Parathyroid adenoma (tissue), 2 donors: ENCODE data around the gene ZNF438.

Experiments
- H2AFZ ChIP-seq: fragments of 300-600 bp; sonication (generic); one replicate; pipeline ENCODE4 v1.7.0; 2017; ENCODE audit warnings: antibody characterized with exemption, mild to moderate bottlenecking
- H3K27ac ChIP-seq: fragments of 300-600 bp; sonication (generic); one replicate; pipeline ENCODE4 v1.7.0; 2017
- H3K27me3 ChIP-seq: fragments of 300-600 bp; sonication (generic); one replicate; pipeline ENCODE4 v1.7.0; 2017; ENCODE audit warnings: low read length; ENCODE audit not compliant: control insufficient read depth, insufficient read depth
- H3K36me3 ChIP-seq: fragments of 300-600 bp; sonication (generic); one replicate; pipeline ENCODE4 v1.7.0; 2017; ENCODE audit warnings: low read length; ENCODE audit not compliant: control insufficient read depth, insufficient read depth
- H3K4me1 ChIP-seq: fragments of 300-600 bp; sonication (generic); one replicate; pipeline ENCODE4 v1.7.0; 2017; ENCODE audit warnings: control low read depth
- H3K4me2 ChIP-seq: fragments of 300-600 bp; sonication (generic); one replicate; pipeline ENCODE4 v1.7.0; 2017; ENCODE audit warnings: low read length
- H3K4me3 ChIP-seq: fragments of 300-600 bp; sonication (generic); one replicate; pipeline ENCODE4 v1.7.0; 2017; ENCODE audit warnings: low read depth, low read length
- H3K79me2 ChIP-seq: fragments of 300-600 bp; sonication (generic); one replicate; pipeline ENCODE4 v1.7.0; 2017; ENCODE audit warnings: control low read depth
- H3K9ac ChIP-seq: fragments of 300-600 bp; sonication (generic); one replicate; pipeline ENCODE4 v1.7.0; 2017; ENCODE audit warnings: mild to moderate bottlenecking
- H3K9me3 ChIP-seq: fragments of 300-600 bp; sonication (generic); one replicate; pipeline ENCODE4 v1.7.0; 2017; ENCODE audit warnings: low read length; ENCODE audit not compliant: control insufficient read depth
- TF ChIP-seq, protein P1 (sequence below): fragments of 300-600 bp; sonication (generic); IDR thresholded peaks from one replicate; pipeline ENCODE4 v1.7.0; 2017; ENCODE audit warnings: antibody characterized with exemption, mild to moderate bottlenecking
- donor health status: primary hyperparathyroidism.

The ZNF438 gene

GRCh38 chr10:30857803-30858202 is 173.9 kb downstream of the ZNF438 start:
- Histone ChIP-seq H3K4me2 (no peak overlapping the region), H3K9me3 (no peaks in the 10 kb centered on the region), H3K27me3 (no peaks in the 10 kb centered on the region), H3K9ac (no peak overlapping the region), H3K27ac (no peak overlapping the region), H2AFZ (no peak overlapping the region), H3K36me3 (no peaks in the 10 kb centered on the region), H3K79me2 (no peaks in the 10 kb centered on the region), H3K4me3 (no peak overlapping the region), H3K4me1 (no peaks in the 10 kb centered on the region)
- TF ChIP-seq, protein P1, sequence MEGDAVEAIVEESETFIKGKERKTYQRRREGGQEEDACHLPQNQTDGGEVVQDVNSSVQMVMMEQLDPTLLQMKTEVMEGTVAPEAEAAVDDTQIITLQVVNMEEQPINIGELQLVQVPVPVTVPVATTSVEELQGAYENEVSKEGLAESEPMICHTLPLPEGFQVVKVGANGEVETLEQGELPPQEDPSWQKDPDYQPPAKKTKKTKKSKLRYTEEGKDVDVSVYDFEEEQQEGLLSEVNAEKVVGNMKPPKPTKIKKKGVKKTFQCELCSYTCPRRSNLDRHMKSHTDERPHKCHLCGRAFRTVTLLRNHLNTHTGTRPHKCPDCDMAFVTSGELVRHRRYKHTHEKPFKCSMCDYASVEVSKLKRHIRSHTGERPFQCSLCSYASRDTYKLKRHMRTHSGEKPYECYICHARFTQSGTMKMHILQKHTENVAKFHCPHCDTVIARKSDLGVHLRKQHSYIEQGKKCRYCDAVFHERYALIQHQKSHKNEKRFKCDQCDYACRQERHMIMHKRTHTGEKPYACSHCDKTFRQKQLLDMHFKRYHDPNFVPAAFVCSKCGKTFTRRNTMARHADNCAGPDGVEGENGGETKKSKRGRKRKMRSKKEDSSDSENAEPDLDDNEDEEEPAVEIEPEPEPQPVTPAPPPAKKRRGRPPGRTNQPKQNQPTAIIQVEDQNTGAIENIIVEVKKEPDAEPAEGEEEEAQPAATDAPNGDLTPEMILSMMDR, result no peak

DNA sequence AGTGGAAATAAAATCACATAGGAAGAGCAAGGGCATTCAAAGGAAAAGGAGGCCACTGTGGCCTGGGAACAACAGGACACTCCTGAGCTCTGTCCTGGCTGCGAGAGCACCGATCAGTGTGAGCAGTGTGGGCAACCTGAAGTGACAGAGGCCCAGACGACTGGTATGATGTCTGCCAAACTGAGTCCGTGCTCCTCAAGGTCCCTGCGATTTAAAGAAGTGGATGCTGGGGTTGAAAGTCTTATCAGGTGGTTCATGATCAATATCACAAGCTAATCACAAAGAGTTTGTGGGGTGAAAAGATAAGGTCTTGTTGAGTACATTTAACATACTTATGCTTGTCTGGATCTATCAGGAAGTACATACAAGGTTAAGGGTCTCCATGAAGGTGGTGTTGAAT is 176.5 kb downstream of the ZNF438 start:
- Histone ChIP-seq H2AFZ (no peak overlapping the region), H3K27ac (no peak overlapping the region), H3K4me1 (peaks cover 3% of the 10 kb centered on the region), H3K9ac (no peak overlapping the region), H3K4me3 (no peak overlapping the region), H3K4me2 (no peak overlapping the region), H3K9me3 (no peaks in the 10 kb centered on the region), H3K27me3 (no peaks in the 10 kb centered on the region), H3K36me3 (no peaks in the 10 kb centered on the region), H3K79me2 (no peaks in the 10 kb centered on the region)
- TF ChIP-seq, protein P1, result no peak

GRCh38 chr10:30854656-30855055 is 177.0 kb downstream of the ZNF438 start:
- H3K9me3 ChIP-seq, result no peaks in the 10 kb centered on the region
- no peak overlapping the region for H3K9ac ChIP-seq
- H3K27ac ChIP-seq, result no peak overlapping the region
- TF ChIP-seq, protein P1, result no peak
- no peak overlapping the region for H3K4me3 ChIP-seq
- H3K4me1 ChIP-seq, result peaks cover 3% of the 10 kb centered on the region
- no peaks in the 10 kb centered on the region for H3K27me3 ChIP-seq
- no peak overlapping the region for H3K4me2 ChIP-seq
- H3K79me2 ChIP-seq, result no peaks in the 10 kb centered on the region
- H2AFZ ChIP-seq, result no peak overlapping the region
- H3K36me3 ChIP-seq, result no peaks in the 10 kb centered on the region

DNA sequence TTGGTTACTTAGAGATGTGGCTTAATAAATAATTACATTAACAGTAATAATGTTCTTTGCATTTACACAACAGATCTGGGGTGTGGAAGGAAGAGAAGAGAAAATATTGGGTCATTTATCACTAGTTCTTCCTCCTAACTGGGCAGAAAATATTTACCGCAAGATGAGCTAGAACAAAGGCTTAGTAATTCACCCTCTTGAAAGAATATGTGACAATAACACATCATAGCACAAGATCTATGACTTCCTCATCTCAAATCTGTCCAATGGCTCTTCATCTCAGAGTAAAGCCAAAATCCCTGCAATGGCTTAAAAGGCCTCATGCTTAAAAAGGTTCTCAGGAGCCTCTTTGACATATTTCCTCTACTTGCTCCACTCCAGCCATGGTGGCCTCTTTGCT is 178.6 kb downstream of the ZNF438 start:
- Histone ChIP-seq H3K27me3 (no peaks in the 10 kb centered on the region), H3K9me3 (no peaks in the 10 kb centered on the region), H3K4me2 (no peak overlapping the region), H3K27ac (no peak overlapping the region), H3K79me2 (no peaks in the 10 kb centered on the region), H3K9ac (no peak overlapping the region), H3K4me1 (peaks cover 3% of the 10 kb centered on the region), H2AFZ (no peak overlapping the region), H3K4me3 (no peak overlapping the region), H3K36me3 (no peaks in the 10 kb centered on the region)
- TF ChIP-seq, protein P1, result no peak

- TF ChIP-seq, protein P1, result no peak
- Histone ChIP-seq H3K27ac (no peak overlapping the region), H2AFZ (no peak overlapping the region)
Measured at GRCh38 chr10:30850776-30851175, 180.9 kb downstream of the ZNF438 start.

More at GRCh38 chr10:30850776-30851175, 180.9 kb downstream of the ZNF438 start:
- H3K4me2 ChIP-seq, result no peak overlapping the region
- H3K4me1 ChIP-seq, result peaks cover 3% of the 10 kb centered on the region
- H3K79me2 ChIP-seq, result no peaks in the 10 kb centered on the region
- no peaks in the 10 kb centered on the region for H3K36me3 ChIP-seq
- H3K9ac ChIP-seq, result no peak overlapping the region
- no peaks in the 10 kb centered on the region for H3K27me3 ChIP-seq
- no peaks in the 10 kb centered on the region for H3K9me3 ChIP-seq
- no peak overlapping the region for H3K4me3 ChIP-seq
